GM12878 (cell line): ENCODE data around the gene HEATR1.

Experiments
- CHD1 ChIP-seq: IDR thresholded peaks from 2 replicates; pipeline ENCODE4 v1.6.1; 2012; ENCODE audit warnings: low read depth, low read length, improper control_type of control experiment
- CTCF ChIP-seq, 3 experiments: IDR thresholded peaks in 2 of 3; conservative IDR thresholded peaks in 1 of 3; 2 replicates each; pipeline ENCODE4 v1.5.1; 2011; ENCODE audit warnings: low read depth in 3 of 3, low read length in 3 of 3, mild to moderate bottlenecking in 3 of 3, control low read depth in 2 of 3, moderate library complexity in 2 of 3, inconsistent platforms in 1 of 3, mixed read lengths in 1 of 3; ENCODE audit not compliant: control insufficient read depth in 2 of 3, insufficient read depth in 1 of 3; ENCODE audit errors: extremely low read depth in 1 of 3
- RFX5 ChIP-seq: IDR thresholded peaks from 2 replicates; pipeline ENCODE4 v1.6.1; 2011; ENCODE audit warnings: low read depth, low read length, improper control_type of control experiment

GRCh38 chr1:236509647-236510401, 94.5 kb downstream of the HEATR1 start:
- TF ChIP-seq RFX5: no peak
- no peak for TF ChIP-seq CHD1
- no peak for TF ChIP-seq CTCF (IDR thresholded peaks at IDR 0.05 in 2 of 3, conservative IDR thresholded peaks at IDR 0.05 in 1 of 3; ENCODE audit: control insufficient read depth in 2 of 3, extremely low read depth in 1 of 3, insufficient read depth in 1 of 3, low read depth in 3 of 3, low read length in 3 of 3)
